OCI-M2 (cell line): Measurements from ENCODE around the gene KCNIP3.

ENCODE experiments used
- DNase-seq: peaks from one replicate; lab custom pipeline; 2025; ENCODE audit not compliant: unreplicated experiment; lab: John Stamatoyannopoulos, UW

Gene KCNIP3

GRCh38 chr2:95274291-95275150, 22.6 kb upstream of the KCNIP3 start, which contains the start of gene PROM2:
Gene PROM2, plus strand, starts transcription at chr2:95274449. Its CDS starts 137 bp downstream, at chr2:95274586.
- no peak for DNase-seq

- no peak for DNase-seq
Observed at GRCh38 chr2:95275151-95275515, 22.0 kb upstream of the KCNIP3 start.

- DNase-seq = no peak
Observed at GRCh38 chr2:95275601-95276243, 21.4 kb upstream of the KCNIP3 start.

- no peak for DNase-seq
Observed at GRCh38 chr2:95276244-95276887, 20.8 kb upstream of the KCNIP3 start.

GRCh38 chr2:95276888-95277245, 20.3 kb upstream of the KCNIP3 start:
- DNase-seq = no peak

GRCh38 chr2:95277246-95277906, 19.8 kb upstream of the KCNIP3 start:
- DNase-seq = no peak

GRCh38 chr2:95278051-95278471, 19.1 kb upstream of the KCNIP3 start:
- DNase-seq = no peak

- no peak for DNase-seq
Observed at GRCh38 chr2:95278637-95279225, 18.4 kb upstream of the KCNIP3 start.

GRCh38 chr2:95279435-95280035, 17.6 kb upstream of the KCNIP3 start:
- no peak for DNase-seq

GRCh38 chr2:95281071-95281470, 16.1 kb upstream of the KCNIP3 start:
- DNase-seq = no peak

- DNase-seq = no peak
Observed at GRCh38 chr2:95281786-95282185, 15.4 kb upstream of the KCNIP3 start.

- DNase-seq = no peak
Observed at GRCh38 chr2:95282458-95282857, 14.7 kb upstream of the KCNIP3 start.

- no peak for DNase-seq
Observed at GRCh38 chr2:95283562-95283961, 13.6 kb upstream of the KCNIP3 start.

GRCh38 chr2:95284886-95285541, 12.1 kb upstream of the KCNIP3 start:
- no peak for DNase-seq

- no peak for DNase-seq
Observed at GRCh38 chr2:95285542-95285932, 11.6 kb upstream of the KCNIP3 start.

- DNase-seq = no peak
Observed at GRCh38 chr2:95287336-95287735, 9.8 kb upstream of the KCNIP3 start.

GRCh38 chr2:95287806-95288205, 9.3 kb upstream of the KCNIP3 start:
- DNase-seq = no peak

GRCh38 chr2:95289253-95289652, 7.9 kb upstream of the KCNIP3 start:
- no peak for DNase-seq

GRCh38 chr2:95291222-95291621, 5.9 kb upstream of the KCNIP3 start:
- DNase-seq = no peak

- DNase-seq = no peak
Observed at GRCh38 chr2:95292623-95293260, 4.4 kb upstream of the KCNIP3 start.
